HCT116 (cell line): ENCODE results near the gene FAHD1. TPM values are rescaled to one million over a fixed set of nuclear protein-coding genes. Genes with fewer than 3 reads are reported as not detected.

Source experiments
- ATAC-seq: fragments of 200-7000 bp; cut with Tn5 transposase; 2 replicates; pipeline ENCODE4 v1.9.1; 2020; ENCODE audit warnings: mild to moderate bottlenecking, moderate library complexity
- BruUV-seq: library from RNA; stranded (reverse); fragments of 400-500 nt; replicated peaks from 2 replicates; lab custom pipeline; 2021; lab: Mats Ljungman, UMichigan
- CTCF ChIA-PET: fragments of 300-600 bp; sonication (Branson Sonifier 250); formaldehyde crosslinking; loops from one replicate; lab custom pipeline; 2021; ENCODE audit warnings: antibody characterized with exemption; lab: Charles Lee
- POLR2A ChIA-PET: fragments of 300-600, 350-600 bp; sonication (Branson Sonifier 250); formaldehyde crosslinking; loops from one replicate; lab custom pipeline; 2021; ENCODE audit warnings: antibody characterized with exemption; lab: Charles Lee
- RAD21 ChIA-PET, 2 experiments: fragments of 300-600 bp; sonication (Branson Sonifier 250); formaldehyde crosslinking; loops; one replicate each; lab custom pipeline; 2023; ENCODE audit warnings: low total read pairs in 2 of 2; ENCODE audit not compliant: uncharacterized antibody in 2 of 2, unreplicated experiment in 2 of 2, low non-redundant PET in 1 of 2; lab: Charles Lee
- DNase-seq: peaks from one replicate; pipeline ENCODE4 v3.0.0-alpha.2; 2010; ENCODE audit warnings: low read depth, low spot score
- H2AFZ ChIP-seq: fragments of 200-600 bp; shearing (Covaris generic), sonication (generic); 2 replicates; pipeline ENCODE4 v1.6.1; 2017; ENCODE audit warnings: low read depth, mixed run types, mixed read lengths, antibody characterized with exemption, low read length; ENCODE audit not compliant: poor library complexity, severe bottlenecking
- H3K27ac ChIP-seq: 2 replicates; pipeline ENCODE4 v1.5.1; 2012; ENCODE audit warnings: low read depth, low read length
- H3K27me3 ChIP-seq: fragments of 200-600 bp; sonication (generic); 2 replicates; pipeline ENCODE4 v1.6.1; 2016; ENCODE audit warnings: mixed run types, low read length, mixed read lengths; ENCODE audit not compliant: insufficient read depth
- H3K36me3 ChIP-seq, 2 experiments: fragments of 200-500 bp in 1 of 2; fragments of 200-600 bp in 1 of 2; sonication (Bioruptor generic) in 1 of 2; sonication (generic) in 1 of 2; 2 replicates each; pipeline versions ENCODE4 v1.5.1 to v1.6.1; 2014 to 2016; ENCODE audit warnings: low read length in 2 of 2, inconsistent platforms in 1 of 2, mixed read lengths in 1 of 2, mixed run types in 1 of 2; ENCODE audit not compliant: insufficient read depth in 2 of 2, control insufficient read depth in 1 of 2
- H3K4me1 ChIP-seq, 2 experiments: fragments of 200-600 bp in 1 of 2; sonication (generic) in 1 of 2; 2 replicates each; pipeline versions ENCODE4 v1.5.1 to v1.6.1; 2012 to 2017; ENCODE audit warnings: low read length in 2 of 2, inconsistent platforms in 1 of 2, mild to moderate bottlenecking in 1 of 2, mixed read lengths in 1 of 2, mixed run types in 1 of 2, moderate library complexity in 1 of 2; ENCODE audit not compliant: insufficient read depth in 2 of 2, control insufficient read depth in 1 of 2
- H3K4me2 ChIP-seq: fragments of 200-600 bp; sonication (generic); 2 replicates; pipeline ENCODE4 v1.6.1; 2017; ENCODE audit warnings: mixed run types, low read length, mixed read lengths
- H3K4me3 ChIP-seq, 2 experiments: fragments of 200-600 bp in 1 of 2; sonication (generic) in 1 of 2; replicated peaks in 1 of 2; 2 replicates each; pipeline ENCODE4 v1.5.1; 2011 to 2016; ENCODE audit warnings: low read length in 2 of 2, control low read depth in 1 of 2, low read depth in 1 of 2, mild to moderate bottlenecking in 1 of 2, mixed read lengths in 1 of 2, mixed run types in 1 of 2
- H3K79me2 ChIP-seq: fragments of 200-600 bp; sonication (generic); 2 replicates; pipeline ENCODE4 v1.6.1; 2017; ENCODE audit warnings: mild to moderate bottlenecking, mixed run types, low read length, moderate library complexity, mixed read lengths; ENCODE audit not compliant: insufficient read depth
- H3K9ac ChIP-seq: fragments of 200-600 bp; sonication (generic); 2 replicates; pipeline ENCODE4 v1.6.1; 2016; ENCODE audit warnings: low read length, mixed read lengths
- H3K9me2 ChIP-seq: fragments of 200-600 bp; sonication (generic), shearing (Covaris generic); 2 replicates; pipeline ENCODE4 v1.6.1; 2017; ENCODE audit warnings: mixed run types, mild to moderate bottlenecking, moderate library complexity; ENCODE audit not compliant: insufficient read depth
- H3K9me3 ChIP-seq, 2 experiments: fragments of 200-500 bp in 1 of 2; fragments of 200-600 bp in 1 of 2; sonication (Bioruptor generic) in 1 of 2; sonication (generic) in 1 of 2; 2 replicates each; pipeline ENCODE4 v1.6.1; 2014 to 2017; ENCODE audit warnings: low read length in 2 of 2, mixed read lengths in 2 of 2, inconsistent platforms in 1 of 2, low read depth in 1 of 2, mild to moderate bottlenecking in 1 of 2, mixed run types in 1 of 2, moderate library complexity in 1 of 2; ENCODE audit not compliant: control insufficient read depth in 1 of 2, insufficient read depth in 1 of 2
- H4K20me1 ChIP-seq: fragments of 200-600 bp; sonication (generic), shearing (Covaris generic); 2 replicates; pipeline ENCODE4 v1.6.1; 2017; ENCODE audit warnings: mixed run types, mild to moderate bottlenecking, moderate library complexity; ENCODE audit not compliant: insufficient read depth
- CEBPB ChIP-seq: IDR thresholded peaks from 2 replicates; pipeline ENCODE4 v1.6.1; 2012; ENCODE audit warnings: low read depth
- ELF1 ChIP-seq: IDR thresholded peaks from 2 replicates; pipeline ENCODE4 v1.6.1; 2012; ENCODE audit warnings: low read depth, borderline replicate concordance
- EZH2 ChIP-seq: fragments of 200-600 bp; sonication (generic); IDR thresholded peaks from 2 replicates; pipeline ENCODE4 v1.6.1; 2017; ENCODE audit warnings: antibody characterized with exemption, mixed run types
- EZH2phosphoT487 ChIP-seq: fragments of 200-600 bp; IDR thresholded peaks from 2 replicates; pipeline ENCODE4 v1.6.1; 2018; ENCODE audit warnings: antibody characterized with exemption, borderline replicate concordance
- FOSL1 ChIP-seq: IDR thresholded peaks from 2 replicates; pipeline ENCODE4 v1.6.1; 2012; ENCODE audit warnings: low read depth
- JUND ChIP-seq: IDR thresholded peaks from 2 replicates; pipeline ENCODE4 v1.6.1; 2012
- POLR2AphosphoS5 ChIP-seq: IDR thresholded peaks from 2 replicates; pipeline ENCODE4 v1.6.1; 2011; ENCODE audit warnings: mild to moderate bottlenecking, low read depth, low read length, moderate library complexity
- SIN3A ChIP-seq: IDR thresholded peaks from 2 replicates; pipeline ENCODE4 v1.6.1; 2012; ENCODE audit warnings: low read depth
- SP1 ChIP-seq: IDR thresholded peaks from 2 replicates; pipeline ENCODE4 v1.6.1; 2012; ENCODE audit warnings: low read depth
- SRF ChIP-seq: IDR thresholded peaks from 2 replicates; pipeline ENCODE4 v1.6.1; 2012; ENCODE audit warnings: low read depth
- TCF7L2 ChIP-seq: IDR thresholded peaks from 2 replicates; pipeline ENCODE4 v1.7.0; 2011; ENCODE audit warnings: borderline replicate concordance, inconsistent platforms; ENCODE audit not compliant: insufficient read depth, insufficient read length; ENCODE audit errors: extremely low read depth
- YY1 ChIP-seq: IDR thresholded peaks from 2 replicates; pipeline ENCODE4 v1.6.1; 2011; ENCODE audit warnings: low read length, low read depth, moderate library complexity, mild to moderate bottlenecking; ENCODE audit not compliant: insufficient replicate concordance; ENCODE audit errors: extremely low read depth
- ZFX ChIP-seq: fragments of 450-650 bp; IDR thresholded peaks from 2 replicates; pipeline ENCODE4 v1.6.1; 2017
- ZNF274 ChIP-seq: fragments of 200-500 bp; sonication (Bioruptor generic); IDR thresholded peaks from 2 replicates; pipeline ENCODE4 v1.6.1; 2014; ENCODE audit warnings: mild to moderate bottlenecking, low read depth, low read length, inconsistent platforms
- intact Hi-C: fragments of 100-400 bp; cut with micrococcal nuclease; formaldehyde crosslinking; loops from 2 replicates; pipeline ENCODE4 v1.10.0; 2022
- total RNA-seq: library from RNA; stranded (reverse); gene quantifications from one replicate; pipeline ENCODE4 v1.2.1, GENCODE V29; 2021; ENCODE audit not compliant: unreplicated experiment
- TF ChIP-seq, protein P1 (sequence below): IDR thresholded peaks from 2 replicates; pipeline ENCODE4 v1.6.1; 2011; ENCODE audit warnings: mild to moderate bottlenecking, low read length, moderate library complexity; ENCODE audit not compliant: insufficient replicate concordance; ENCODE audit errors: extremely low read depth
- TF ChIP-seq, protein P2 (sequence below): IDR thresholded peaks from 2 replicates; pipeline ENCODE4 v1.6.1; 2012; ENCODE audit warnings: low read depth

Gene FAHD1
- total RNA-seq, 1 experiment from 2014 or later = 25.8 TPM

DNA sequence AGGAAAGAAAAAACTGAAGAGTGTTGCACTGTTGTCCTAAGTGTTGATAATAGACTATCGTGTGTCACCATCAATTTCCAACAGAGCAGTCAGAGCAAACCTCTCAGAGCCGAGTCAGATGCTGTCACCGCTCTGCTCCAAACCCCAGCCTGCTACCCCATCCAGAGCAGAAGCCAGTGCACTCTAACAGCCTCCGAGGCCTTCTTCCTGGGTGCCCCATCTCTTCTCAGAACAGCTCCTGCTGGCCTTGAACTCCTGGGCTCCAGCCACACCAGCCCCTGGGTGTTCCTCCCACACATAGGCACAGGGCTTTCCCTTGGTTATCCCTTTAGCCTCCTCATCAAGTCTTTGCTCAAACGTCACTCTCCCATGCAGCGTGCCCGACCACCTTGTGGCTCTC, 24.0 kb downstream of the FAHD1 start:
- no peak for ATAC-seq
- H3K4me3 ChIP-seq = no peak overlapping the region
- no peaks in the 10 kb centered on the region for H3K27me3 ChIP-seq
- no peak overlapping the region for H2AFZ ChIP-seq
- no peaks in the 10 kb centered on the region for H4K20me1 ChIP-seq
- ChIA-PET RAD21 (interaction anchor here in 1 of 2 experiments (0.6 kb wide), 1 partner anchor 96 kb away, joined by 3 read pairs; no protein-coding TSS in a partner anchor), CTCF (no interaction called here), POLR2A (no interaction called here)
- TF ChIP-seq JUND = no peak
- no peak for TF ChIP-seq POLR2AphosphoS5
- TF ChIP-seq EZH2phosphoT487 = no peak
- BruUV-seq = no TSS peak
- no peaks in the 10 kb centered on the region for H3K4me1 ChIP-seq
- no peak overlapping the region for H3K4me2 ChIP-seq
- H3K9me3 ChIP-seq = no peaks in the 10 kb centered on the region
- DNase-seq = no peak
- no peak overlapping the region for H3K27ac ChIP-seq
- no peaks in the 10 kb centered on the region for H3K9me2 ChIP-seq
- H3K9ac ChIP-seq = no peak overlapping the region
- no peaks in the 10 kb centered on the region for H3K79me2 ChIP-seq
- H3K36me3 ChIP-seq = no peaks in the 10 kb centered on the region
- intact Hi-C loops = no loop called here

DNA sequence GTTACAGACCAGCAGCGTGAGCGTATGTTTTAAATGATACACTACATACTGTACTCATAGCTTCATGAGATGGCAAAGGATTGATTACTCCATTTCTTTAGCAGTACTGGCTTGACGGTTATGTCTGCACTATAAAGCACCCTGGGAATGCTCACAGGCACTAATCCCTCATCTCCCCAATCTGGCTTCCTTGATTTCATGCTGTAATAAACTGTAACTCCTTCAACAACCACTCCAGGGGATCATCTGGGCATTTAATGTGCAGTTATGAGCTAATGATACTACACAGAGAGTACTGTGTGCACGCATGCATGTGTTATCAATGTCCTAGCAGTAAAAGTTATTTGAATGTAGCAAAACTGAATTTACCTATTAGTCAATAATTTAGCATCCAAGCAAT, 24.8 kb downstream of the FAHD1 start:
- Histone ChIP-seq H3K27me3 (no peaks in the 10 kb centered on the region), H2AFZ (no peak overlapping the region), H3K9me2 (no peaks in the 10 kb centered on the region), H3K4me1 (no peaks in the 10 kb centered on the region), H3K9ac (no peak overlapping the region), H3K27ac (no peak overlapping the region), H3K36me3 (no peaks in the 10 kb centered on the region), H3K9me3 (no peaks in the 10 kb centered on the region), H3K79me2 (no peaks in the 10 kb centered on the region), H4K20me1 (no peaks in the 10 kb centered on the region), H3K4me3 (no peak overlapping the region), H3K4me2 (no peak overlapping the region)
- ChIA-PET RAD21 (interaction anchor here in 1 of 2 experiments (0.6 kb wide), 1 partner anchor 95 kb away, joined by 3 read pairs; no protein-coding TSS in a partner anchor), CTCF (no interaction called here), POLR2A (no interaction called here)
- DNase-seq = no peak
- intact Hi-C loops = no loop called here
- BruUV-seq = no TSS peak
- no peak for ATAC-seq
- no peak for TF ChIP-seq SP1
- TF ChIP-seq JUND = no peak
- no peak for TF ChIP-seq POLR2AphosphoS5
- TF ChIP-seq EZH2phosphoT487 = no peak
- TF ChIP-seq TCF7L2 = no peak
- TF ChIP-seq ZNF274 = no peak
- no peak for TF ChIP-seq EZH2
- TF ChIP-seq FOSL1 = no peak
- TF ChIP-seq SRF = no peak
- TF ChIP-seq, protein P1, sequence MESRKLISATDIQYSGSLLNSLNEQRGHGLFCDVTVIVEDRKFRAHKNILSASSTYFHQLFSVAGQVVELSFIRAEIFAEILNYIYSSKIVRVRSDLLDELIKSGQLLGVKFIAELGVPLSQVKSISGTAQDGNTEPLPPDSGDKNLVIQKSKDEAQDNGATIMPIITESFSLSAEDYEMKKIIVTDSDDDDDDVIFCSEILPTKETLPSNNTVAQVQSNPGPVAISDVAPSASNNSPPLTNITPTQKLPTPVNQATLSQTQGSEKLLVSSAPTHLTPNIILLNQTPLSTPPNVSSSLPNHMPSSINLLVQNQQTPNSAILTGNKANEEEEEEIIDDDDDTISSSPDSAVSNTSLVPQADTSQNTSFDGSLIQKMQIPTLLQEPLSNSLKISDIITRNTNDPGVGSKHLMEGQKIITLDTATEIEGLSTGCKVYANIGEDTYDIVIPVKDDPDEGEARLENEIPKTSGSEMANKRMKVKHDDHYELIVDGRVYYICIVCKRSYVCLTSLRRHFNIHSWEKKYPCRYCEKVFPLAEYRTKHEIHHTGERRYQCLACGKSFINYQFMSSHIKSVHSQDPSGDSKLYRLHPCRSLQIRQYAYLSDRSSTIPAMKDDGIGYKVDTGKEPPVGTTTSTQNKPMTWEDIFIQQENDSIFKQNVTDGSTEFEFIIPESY = no peak
- no peak for TF ChIP-seq CEBPB
- TF ChIP-seq SIN3A = no peak
- TF ChIP-seq, protein P2, sequence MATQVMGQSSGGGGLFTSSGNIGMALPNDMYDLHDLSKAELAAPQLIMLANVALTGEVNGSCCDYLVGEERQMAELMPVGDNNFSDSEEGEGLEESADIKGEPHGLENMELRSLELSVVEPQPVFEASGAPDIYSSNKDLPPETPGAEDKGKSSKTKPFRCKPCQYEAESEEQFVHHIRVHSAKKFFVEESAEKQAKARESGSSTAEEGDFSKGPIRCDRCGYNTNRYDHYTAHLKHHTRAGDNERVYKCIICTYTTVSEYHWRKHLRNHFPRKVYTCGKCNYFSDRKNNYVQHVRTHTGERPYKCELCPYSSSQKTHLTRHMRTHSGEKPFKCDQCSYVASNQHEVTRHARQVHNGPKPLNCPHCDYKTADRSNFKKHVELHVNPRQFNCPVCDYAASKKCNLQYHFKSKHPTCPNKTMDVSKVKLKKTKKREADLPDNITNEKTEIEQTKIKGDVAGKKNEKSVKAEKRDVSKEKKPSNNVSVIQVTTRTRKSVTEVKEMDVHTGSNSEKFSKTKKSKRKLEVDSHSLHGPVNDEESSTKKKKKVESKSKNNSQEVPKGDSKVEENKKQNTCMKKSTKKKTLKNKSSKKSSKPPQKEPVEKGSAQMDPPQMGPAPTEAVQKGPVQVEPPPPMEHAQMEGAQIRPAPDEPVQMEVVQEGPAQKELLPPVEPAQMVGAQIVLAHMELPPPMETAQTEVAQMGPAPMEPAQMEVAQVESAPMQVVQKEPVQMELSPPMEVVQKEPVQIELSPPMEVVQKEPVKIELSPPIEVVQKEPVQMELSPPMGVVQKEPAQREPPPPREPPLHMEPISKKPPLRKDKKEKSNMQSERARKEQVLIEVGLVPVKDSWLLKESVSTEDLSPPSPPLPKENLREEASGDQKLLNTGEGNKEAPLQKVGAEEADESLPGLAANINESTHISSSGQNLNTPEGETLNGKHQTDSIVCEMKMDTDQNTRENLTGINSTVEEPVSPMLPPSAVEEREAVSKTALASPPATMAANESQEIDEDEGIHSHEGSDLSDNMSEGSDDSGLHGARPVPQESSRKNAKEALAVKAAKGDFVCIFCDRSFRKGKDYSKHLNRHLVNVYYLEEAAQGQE = no peak
- no peak for TF ChIP-seq ZFX
- no peak for TF ChIP-seq ELF1
- TF ChIP-seq YY1 = no peak
